ENCODE results near the gene B3GAT3.
"Not testable (repeated sequence)": the region's sequence is repeated elsewhere in the genome, so short reads cannot be mapped to it uniquely, and the experiment has no call there.

B3GAT3 gene

DNA sequence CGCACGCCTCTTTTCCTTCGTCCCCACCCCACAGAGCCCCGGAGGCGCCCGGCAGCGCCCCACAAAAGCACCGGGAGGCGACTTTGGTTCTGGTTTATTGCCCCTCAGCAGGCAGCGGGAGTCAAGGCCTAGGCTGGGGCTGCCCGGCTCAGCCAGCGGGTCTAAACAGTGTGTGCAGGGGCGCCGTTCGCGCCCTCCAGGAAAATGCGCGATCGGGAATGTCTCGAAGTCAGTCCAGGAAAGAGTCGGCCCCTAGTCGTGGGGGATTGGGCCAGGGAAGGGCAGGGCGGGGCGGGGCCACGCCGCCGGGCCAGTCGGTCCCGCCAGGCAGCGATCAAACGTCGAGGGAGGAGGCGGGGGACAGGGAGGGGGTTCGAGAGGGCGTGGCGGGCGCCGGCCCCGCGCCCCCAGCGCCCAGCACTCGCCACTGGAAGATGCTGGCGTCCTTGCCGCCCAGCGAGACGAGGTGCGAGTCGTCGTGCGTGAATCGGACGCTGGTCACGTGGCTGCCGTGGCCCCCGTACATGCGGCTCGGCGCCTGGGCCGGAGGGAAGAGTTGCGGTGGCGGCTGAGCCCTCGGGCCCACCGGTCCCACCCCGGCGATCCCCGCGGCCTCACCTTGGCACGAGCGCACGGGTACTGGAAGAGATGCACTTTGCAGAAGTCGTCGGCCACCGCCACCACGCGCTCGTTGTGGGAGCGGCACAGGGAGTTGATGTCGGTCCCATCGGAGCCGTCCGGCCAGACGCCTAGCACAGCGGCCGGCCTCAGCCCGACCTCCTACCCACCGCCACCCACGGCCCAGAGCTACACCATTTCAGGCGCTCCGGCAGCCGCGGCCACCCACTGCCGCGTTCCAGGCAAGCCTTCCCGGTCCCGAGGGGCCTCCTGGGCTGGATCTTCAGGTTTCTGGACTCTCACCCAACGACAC, 19.4 kb downstream of the B3GAT3 start:
- DNase-seq: peak; percentile 66

DNA sequence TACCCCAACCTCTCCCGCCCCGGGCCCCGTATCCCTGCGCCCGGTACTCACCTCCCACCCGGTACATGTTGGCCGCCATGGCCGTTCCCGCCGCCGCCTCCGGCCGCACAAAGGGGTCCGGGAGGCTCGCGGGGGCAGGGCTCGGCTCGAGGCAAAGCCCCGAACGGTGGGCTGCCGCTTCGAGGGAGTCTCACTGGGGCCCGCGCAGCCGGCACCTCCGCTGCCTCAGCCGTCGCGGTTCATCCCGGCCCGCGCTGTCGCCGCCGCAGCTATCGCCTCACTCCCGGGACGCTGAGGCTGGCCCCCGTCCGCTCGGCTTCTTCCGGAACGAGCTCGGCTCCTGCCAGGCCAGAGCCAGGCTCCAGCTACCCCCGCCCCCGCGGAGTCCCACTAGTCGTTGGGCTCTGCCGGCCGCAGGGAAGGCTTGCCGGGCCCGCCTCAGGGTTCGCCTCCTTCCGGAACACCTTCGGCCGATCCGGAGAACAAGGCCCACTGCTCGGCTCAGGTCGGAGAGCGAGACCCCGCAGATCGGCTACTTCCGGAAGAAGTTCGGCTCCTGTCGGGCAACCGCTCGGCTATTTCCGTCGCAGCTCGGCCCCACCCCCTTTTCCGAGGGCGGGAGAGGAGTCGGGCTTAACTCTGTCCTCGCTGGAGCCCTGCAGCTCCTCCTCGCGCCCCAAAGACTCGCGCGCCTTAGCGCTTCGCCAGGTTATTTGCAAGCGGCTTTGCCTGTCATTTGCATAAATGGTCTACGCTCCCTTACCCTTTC, 20.2 kb downstream of the B3GAT3 start, which contains the start of gene MTA2:
Gene MTA2, minus strand, starts transcription at position 494 of the 769 bp plus-strand sequence. Its CDS starts 415 bp downstream, at position 79.
- peak; percentile 100 for DNase-seq

GRCh38 chr11:62601122-62601371, 20.7 kb downstream of the B3GAT3 start:
- DNase-seq: peak; percentile 68

GRCh38 chr11:62600367-62601121, 21.2 kb downstream of the B3GAT3 start:
- no peak for DNase-seq

DNA sequence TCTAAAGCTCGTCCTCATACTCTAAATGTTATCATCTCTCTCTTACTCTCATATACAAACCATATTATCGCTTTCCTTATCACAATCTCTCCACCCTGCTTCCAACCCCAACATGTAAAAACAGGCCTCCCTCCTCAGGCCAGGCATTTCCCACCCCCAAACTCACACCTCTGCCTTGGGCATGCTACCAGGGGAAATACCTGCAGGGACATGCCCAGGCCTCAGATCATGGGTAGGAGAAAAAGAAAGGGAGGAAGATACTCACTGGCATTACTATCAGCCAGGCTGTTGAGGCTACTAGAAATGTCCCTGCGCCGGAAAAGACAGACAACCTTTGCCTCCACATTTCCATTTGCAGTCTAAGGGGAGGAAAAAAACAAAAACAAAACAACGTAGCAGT, 21.9 kb downstream of the B3GAT3 start:
- DNase-seq: peak; percentile 47

- DNase-seq: peak; percentile 99
These were observed 22.6 kb downstream of the B3GAT3 start for GRCh38 chr11:62599069-62599696.

DNA sequence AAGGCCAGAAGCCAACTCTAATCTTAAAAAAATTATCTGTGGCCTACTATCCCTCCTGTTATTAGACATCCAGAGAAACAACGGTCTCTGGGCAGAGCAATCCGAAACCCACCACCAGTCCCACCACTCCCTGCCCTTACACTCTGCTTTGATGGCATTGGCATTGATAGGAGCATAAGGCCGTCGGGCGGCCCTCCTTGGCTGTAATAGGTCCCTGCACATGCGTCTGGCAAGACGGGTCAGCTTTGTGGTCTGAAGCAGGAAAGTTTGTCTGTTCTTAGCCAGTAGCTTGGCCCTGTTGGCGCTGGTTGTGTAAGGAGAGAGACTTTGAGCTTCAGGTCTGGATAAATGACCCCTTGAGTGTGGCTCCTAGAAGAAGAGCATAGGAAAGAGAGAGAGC, 26.7 kb downstream of the B3GAT3 start:
- no peak for DNase-seq

DNA sequence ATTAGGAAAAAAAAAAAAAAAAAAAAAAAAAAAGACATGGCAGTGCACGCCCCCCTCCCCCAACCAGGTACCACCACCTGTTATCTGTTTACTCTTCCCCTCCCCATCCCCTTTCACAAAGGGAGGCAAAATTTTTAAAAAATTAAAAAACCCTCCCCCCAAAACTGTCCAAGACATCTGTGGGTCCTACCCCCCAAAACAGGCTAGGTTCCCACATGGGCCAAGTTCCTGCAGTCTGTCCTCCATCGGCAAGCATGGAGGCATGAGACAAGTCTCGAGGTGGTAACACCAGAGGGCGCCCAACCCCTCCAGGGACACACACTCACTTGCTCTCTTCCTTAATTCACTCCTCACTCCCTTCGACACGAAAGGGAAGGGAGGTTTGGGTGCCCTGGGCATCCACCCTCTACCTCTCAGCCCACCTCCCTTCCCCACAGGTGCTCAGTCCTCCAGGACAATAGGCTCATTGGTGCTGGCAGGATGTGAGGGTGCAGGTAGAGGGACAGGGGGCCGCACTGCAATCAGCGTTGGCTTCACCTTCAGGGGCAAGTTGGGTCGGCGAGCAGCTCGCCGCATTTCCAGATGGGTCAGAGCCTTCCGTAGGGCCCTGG, 28.2 kb downstream of the B3GAT3 start:
- peak; percentile 83 for DNase-seq

GRCh38 chr11:62592989-62593421, 28.8 kb downstream of the B3GAT3 start:
- DNase-seq: no peak

DNA sequence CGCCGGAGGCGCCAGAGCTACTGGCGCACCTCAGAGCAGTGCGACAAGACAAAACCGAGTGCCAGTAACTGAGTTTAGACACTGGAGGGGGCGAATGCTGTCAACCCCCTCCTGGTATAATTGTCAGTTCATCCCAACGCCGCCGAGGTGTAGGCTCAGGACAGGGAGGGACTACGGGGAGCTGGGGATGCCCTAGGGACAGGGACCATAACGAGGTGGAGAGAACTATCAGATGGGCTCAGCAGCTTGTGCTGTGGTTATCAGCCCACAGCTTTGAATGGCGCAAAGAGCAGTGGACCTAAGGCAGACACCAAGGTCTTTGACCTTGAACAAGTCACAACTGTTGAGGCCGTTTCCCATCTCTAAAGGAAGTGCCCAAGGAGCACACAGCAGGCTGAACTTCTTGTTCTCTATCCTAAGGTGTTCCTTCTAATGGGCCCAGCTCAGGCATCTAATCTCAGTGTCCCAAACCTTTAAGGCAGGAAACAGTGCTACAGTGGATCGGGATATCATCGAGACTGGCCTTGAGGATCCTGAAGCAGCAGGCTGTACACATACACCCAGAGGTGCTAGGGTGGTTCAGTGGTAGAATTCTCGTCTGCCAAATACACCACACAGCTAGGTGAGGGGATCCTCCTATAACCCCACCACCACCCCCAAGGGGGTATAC, 29.5 kb downstream of the B3GAT3 start:
- DNase-seq: no peak

DNA sequence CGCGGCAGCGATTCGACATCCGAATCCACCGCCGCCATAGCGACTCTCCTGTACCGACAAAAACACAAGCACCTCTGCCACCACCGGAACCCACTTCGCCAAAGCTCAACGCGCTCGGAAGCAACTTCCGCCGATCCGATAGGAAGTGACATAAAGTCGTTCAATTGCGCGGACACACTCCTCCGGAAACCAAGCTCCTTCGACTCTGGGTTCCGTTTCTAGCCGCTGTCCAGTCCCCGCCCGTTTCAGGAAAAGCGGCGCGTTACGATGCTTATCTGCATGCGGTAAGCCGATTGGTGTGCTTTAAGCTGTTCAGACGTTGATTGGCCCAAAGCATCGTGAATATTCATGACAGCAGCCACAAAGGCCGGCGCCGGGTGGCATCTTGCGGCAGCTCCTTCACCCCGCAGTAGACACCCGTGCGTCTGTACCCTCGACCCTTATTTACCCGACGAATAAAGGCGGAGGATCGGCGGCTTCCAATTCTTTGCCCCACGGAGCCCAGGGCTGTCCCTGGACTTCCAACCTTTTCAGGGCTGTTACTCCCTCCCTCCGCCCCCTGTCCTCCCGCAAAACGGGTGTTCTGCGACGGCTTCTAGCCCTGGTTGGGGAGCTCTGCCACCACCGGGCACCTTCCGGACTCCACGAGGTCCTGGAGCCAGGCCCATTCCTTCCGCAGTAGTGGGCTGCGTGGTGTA, 30.2 kb downstream of the B3GAT3 start, which contains the start of gene TUT1:
Gene TUT1, minus strand, starts transcription at position 76 of the 698 bp plus-strand sequence. Its CDS starts 38 bp downstream, at position 38.
- DNase-seq: peak; percentile 98

GRCh38 chr11:62588966-62589637, 32.7 kb downstream of the B3GAT3 start:
- peak; percentile 47 for DNase-seq

DNA sequence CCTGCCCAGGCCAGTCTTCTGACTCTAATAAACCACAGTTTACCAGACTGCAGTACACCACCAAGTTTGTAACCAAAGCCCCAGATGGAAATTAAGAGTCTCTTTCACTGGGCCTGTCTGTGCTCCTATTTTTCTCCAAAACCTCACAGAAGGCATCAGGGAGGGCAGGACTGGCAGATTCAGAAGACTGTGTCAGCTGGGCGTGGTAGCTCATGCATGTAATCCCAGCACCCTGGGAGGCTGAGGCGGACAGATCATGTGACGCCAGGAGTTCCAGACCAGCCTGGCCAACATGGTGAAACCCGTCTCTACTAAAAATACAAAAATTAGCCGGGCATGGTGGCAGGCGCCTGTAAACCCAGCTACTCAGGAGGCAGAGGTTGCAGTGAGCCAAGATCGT, 36.4 kb downstream of the B3GAT3 start:
- not testable (repeated sequence) for DNase-seq

DNA sequence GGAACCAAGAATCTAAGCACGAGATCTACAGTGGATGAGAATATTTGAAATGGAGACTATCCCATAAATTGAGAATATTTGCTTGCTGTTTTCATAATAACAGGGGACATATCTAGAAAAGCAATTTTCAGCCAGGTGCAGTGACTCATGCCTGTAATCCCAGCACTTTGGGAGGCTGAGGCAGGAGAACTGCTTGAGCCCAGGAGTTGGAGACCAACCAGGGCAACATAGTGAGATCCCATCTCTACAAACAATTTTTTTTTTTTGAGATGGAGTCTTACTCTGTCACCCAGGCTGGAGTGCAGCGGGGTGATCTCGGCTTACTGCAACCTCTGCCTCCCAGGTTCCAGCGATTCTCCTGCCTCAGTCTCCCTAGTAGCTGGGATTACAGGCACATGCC, 40.1 kb downstream of the B3GAT3 start:
- DNase-seq: not testable (repeated sequence)

- DNase-seq: no peak
These were observed 40.6 kb downstream of the B3GAT3 start for GRCh38 chr11:62580959-62581715.

GRCh38 chr11:62579252-62579651, 42.5 kb downstream of the B3GAT3 start:
- no peak for DNase-seq

DNA sequence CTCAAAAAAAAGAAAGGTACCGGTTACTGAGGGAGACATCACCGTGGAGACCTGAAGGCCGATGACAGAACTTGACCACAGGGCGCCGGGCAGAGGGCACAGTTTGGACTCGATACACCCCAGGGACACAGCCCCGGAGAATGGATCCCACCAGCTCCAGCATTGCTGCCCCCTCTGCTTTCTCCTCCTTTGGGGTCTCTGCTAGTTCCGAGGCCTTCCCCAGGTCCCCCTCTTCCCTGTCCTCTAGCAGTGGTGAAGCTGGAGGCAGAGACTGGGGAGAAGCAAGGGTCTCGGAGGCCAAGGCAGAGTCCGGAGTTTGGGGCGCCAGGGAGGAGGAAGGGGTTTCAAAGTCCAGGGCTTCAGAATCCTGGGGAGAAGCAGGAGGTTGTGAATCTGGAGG, 43.2 kb downstream of the B3GAT3 start:
- DNase-seq: no peak

- no peak for DNase-seq
These were observed 44.6 kb downstream of the B3GAT3 start for GRCh38 chr11:62577046-62577714.

- DNase-seq: no peak
These were observed 45.9 kb downstream of the B3GAT3 start for GRCh38 chr11:62575837-62576236.

Measured in activated CD4-positive, alpha-beta T cell treated with anti-CD3 and anti-CD28 coated beads, Interleukin-10, Interleukin-2, amounts not matched to agents 100 ng/mL and 50 ng/mL, durations not matched to agents 16 hours and 8 hours (primary cell).